GM12864 (cell line): ENCODE data around the gene CCDC149.
A peak's percentile ranks its signal among the peaks of the same experiment; 100 is the strongest.

Source experiments
- DNase-seq: peaks from one replicate; pipeline ENCODE4 v3.0.0-alpha.2; 2011; ENCODE audit warnings: low read depth
- H3K4me3 ChIP-seq: 2 replicates; pipeline ENCODE4 v1.5.1; 2011; ENCODE audit warnings: mild to moderate bottlenecking, low read depth, low read length, control low read depth
- TF ChIP-seq, protein P1 (sequence below): IDR thresholded peaks from 2 replicates; pipeline ENCODE4 v1.5.1; 2011; ENCODE audit warnings: low read depth, mild to moderate bottlenecking, moderate library complexity, low read length, control low read depth, inconsistent platforms; ENCODE audit errors: missing control alignments

The CCDC149 gene

DNA sequence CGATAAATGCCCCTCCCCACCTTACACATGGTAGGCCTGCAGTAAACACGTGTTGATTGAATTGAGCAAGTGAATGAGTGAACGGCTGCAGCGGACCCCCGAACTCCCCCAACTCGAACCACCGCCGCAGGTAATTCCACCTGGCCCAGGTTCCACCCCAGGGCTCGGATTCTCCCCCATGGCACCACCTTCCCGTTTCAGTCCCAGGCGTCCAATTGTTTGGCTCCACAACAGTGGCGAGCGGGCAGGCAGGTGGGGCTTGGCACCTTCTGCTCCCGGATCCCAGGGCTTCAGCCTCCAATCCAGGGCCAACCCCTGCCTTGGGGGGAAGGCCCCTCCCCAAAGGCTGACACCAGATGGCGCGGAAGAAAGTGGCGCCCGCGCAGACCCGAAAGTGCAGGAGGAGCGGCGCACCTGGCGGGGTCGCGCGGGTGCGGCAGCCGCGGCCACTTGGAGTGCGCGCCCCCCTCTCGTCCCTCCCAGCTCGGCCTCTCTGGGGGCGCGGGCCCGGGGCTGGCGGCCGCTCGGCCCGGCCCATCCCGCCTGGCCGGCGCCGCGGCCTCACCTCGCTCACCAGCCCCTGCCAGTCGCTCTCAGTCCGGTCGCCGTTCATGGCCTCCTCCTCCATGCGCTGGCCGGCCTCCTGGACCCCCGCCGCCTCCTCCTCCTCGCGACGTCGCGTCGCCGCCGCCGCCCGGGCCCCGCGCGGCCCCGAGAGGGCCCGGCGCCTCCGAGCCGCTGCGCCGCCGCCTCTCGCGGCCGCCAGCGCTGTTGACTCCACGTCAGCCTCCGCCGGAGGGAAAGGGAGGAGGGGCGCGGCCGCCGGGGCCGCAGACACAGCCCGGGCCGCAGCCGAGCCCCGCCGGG is at the start of gene CCDC149:
Gene CCDC149, minus strand, starts transcription at position 791 of the 867 bp plus-strand sequence. Its CDS starts 178 bp downstream, at position 613.
- peak within 1 kb of the TSS; percentile 6; the same call in 1 of the 2 replicates for H3K4me3 ChIP-seq
- DNase-seq: no peak
- TF ChIP-seq, protein P1, sequence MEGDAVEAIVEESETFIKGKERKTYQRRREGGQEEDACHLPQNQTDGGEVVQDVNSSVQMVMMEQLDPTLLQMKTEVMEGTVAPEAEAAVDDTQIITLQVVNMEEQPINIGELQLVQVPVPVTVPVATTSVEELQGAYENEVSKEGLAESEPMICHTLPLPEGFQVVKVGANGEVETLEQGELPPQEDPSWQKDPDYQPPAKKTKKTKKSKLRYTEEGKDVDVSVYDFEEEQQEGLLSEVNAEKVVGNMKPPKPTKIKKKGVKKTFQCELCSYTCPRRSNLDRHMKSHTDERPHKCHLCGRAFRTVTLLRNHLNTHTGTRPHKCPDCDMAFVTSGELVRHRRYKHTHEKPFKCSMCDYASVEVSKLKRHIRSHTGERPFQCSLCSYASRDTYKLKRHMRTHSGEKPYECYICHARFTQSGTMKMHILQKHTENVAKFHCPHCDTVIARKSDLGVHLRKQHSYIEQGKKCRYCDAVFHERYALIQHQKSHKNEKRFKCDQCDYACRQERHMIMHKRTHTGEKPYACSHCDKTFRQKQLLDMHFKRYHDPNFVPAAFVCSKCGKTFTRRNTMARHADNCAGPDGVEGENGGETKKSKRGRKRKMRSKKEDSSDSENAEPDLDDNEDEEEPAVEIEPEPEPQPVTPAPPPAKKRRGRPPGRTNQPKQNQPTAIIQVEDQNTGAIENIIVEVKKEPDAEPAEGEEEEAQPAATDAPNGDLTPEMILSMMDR: no peak

DNA sequence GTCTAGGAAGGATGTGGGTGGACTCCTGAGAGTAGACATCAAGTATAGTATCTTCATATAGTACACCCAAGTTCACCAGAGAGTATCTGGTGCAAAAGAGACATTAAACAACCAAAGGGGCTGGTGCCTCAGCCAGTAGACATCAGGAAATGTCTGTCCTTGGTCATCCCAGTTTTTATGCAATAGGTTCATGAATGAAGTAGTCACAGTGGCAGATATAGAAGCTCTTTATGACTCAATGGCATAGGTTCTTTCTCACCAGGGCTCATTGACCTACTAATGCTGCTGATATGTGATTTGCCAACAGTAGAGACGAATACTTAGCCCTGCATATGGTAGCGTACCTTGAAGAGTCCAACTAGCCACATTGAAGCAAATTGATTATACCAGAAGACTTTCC is 45.0 kb upstream of the CCDC149 start:
- no peak for DNase-seq
- H3K4me3 ChIP-seq: no peak overlapping the region
- TF ChIP-seq, protein P1: no peak

DNA sequence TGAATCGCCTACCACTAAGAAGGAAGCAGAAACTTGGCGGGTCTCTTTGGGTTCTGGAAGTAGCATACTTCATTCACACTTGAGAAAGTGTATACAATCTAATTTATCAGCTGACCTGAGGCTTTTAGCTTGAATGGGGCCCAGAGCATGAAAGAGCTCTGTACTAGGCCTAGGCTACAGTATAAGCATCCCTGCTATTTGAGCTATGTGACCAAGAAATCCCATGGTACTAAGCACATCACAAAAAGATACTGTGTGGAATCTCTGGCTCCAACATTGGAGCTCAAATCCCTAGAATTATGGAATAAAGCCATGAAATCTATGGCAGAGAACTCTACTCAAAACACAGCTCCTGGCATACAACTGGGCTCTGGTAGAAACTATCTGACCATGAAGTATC is 43.9 kb upstream of the CCDC149 start:
- no peak for DNase-seq
- TF ChIP-seq, protein P1: no peak
- no peak overlapping the region for H3K4me3 ChIP-seq

DNA sequence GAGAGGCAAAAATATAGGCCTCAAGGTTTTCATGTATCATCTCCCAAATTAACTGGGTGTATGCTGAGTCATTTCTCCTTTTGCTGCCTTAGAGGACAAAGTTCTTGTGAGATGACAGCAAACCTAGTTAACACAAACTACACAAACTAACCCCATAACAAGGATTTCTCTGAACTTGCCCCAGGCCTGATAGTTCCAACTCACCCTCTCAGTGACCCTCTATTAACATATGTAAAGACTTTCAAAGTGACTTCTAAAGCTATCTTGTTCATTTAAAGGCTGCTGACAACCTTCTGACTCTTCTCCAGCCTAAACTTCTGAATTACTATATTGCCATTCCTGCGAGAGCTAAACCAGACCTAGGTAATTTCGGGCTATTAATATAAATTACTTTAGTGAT is 43.2 kb upstream of the CCDC149 start:
- no peak for DNase-seq
- TF ChIP-seq, protein P1: no peak

DNA sequence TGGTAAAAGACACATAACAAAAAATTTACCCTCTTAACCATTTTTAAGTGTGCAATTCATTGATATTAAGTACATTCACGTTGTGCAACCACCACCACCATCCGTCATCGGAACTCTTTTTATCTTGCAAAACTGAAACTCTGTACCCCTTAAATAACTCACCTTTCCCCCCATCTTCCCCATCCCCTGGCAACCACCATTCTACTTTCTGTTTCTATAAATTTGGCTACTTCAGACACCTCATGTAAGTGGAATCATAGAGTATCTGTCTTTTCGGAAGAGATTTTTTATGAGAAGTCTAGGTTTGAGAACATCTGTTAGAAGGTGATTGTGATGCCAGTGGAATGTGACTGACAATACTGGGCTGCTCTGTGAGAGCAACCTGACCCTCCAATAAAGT is 39.8 kb upstream of the CCDC149 start:
- TF ChIP-seq, protein P1: no peak
- H3K4me3 ChIP-seq: no peak overlapping the region

More for the DNA sequence above, 43.2 kb upstream of the CCDC149 start:
- H3K4me3 ChIP-seq: no peak overlapping the region

DNA sequence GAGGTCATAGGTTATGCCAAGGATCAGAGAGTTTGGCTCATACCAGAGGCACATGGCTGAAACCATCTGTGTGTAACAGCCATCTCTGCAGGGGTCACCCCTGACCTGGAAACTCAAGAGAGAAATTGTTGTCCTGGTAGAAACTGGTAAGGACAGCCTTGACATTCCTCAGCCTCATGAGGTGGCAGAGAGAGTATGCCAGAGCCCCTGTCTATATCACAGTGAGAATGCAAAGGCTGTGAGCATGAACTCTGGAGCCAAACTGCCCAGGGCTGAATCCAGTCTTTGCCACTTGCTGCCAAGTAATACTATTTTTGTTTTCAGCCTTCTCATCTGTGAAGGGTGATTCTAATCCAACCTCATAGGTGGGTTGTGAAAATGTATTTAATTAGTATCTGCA is 37.1 kb upstream of the CCDC149 start:
- no peak overlapping the region for H3K4me3 ChIP-seq
- DNase-seq: no peak
- TF ChIP-seq, protein P1: no peak

More for the DNA sequence above, 39.8 kb upstream of the CCDC149 start:
- DNase-seq: no peak

DNA sequence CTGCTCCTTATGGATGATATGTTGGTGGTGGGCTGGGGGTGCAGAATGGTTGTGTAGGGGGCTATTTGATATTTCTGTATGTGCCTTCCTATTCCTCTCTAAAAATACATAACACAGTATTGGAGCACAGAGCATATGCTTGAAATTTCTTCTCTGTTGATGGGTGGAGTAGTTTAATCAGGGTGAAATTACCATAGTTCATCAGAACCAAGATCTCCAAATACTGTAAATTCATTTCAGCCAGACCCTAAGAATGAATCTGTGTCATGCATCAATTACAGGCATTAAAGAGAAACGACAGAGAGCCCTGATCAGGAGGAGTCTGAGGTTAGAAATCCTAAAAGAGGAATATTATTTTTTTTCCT is 25.1 kb upstream of the CCDC149 start:
- DNase-seq: no peak
- TF ChIP-seq, protein P1: no peak
- no peak overlapping the region for H3K4me3 ChIP-seq
